ENCODE data around the gene TAS2R16.

- no peak for TF ChIP-seq POLR2A (IDR thresholded peaks at IDR 0.05; ENCODE audit: extremely low read depth, insufficient read length)
- TF ChIP-seq CTCF (IDR thresholded peaks at IDR 0.05; ENCODE audit: low read depth, low read length) = no peak
- no peak for TF ChIP-seq MAX (IDR thresholded peaks at IDR 0.05; ENCODE audit: low read depth, low read length)
These were observed at the start of gene TAS2R16 for GRCh38 chr7:122995600-122995999.
